Measurements from ENCODE around the gene KAT6B.

GRCh38 chr10:74981831-74982633, 155.6 kb downstream of the KAT6B start:
- TF ChIP-seq EZH2phosphoT487 (IDR thresholded peaks at IDR 0.05; ENCODE audit: insufficient read depth, low read depth) (no peak), EZH2 (IDR thresholded peaks at IDR 0.05; ENCODE audit: insufficient read depth, poor library complexity, severe bottlenecking) (no peak)
